AG04449 (cell line): ENCODE data around the gene NR2C2.

Experiments
- CTCF ChIA-PET: fragments of 350-600 bp; formaldehyde crosslinking; extraction: SDS; loops from one replicate; lab custom pipeline; 2021; ENCODE audit warnings: antibody characterized with exemption; lab: Yijun Ruan, JAX
- POLR2A ChIA-PET: fragments of 400-600, 350-600 bp; formaldehyde crosslinking; extraction: SDS; loops from one replicate; lab custom pipeline; 2020; ENCODE audit warnings: antibody characterized with exemption, inconsistent platforms; lab: Yijun Ruan, JAX
- DNase-seq: peaks from one replicate; pipeline ENCODE4 v3.0.0-alpha.2; 2010; ENCODE audit warnings: low read depth, low spot score
- H3K4me3 ChIP-seq: 2 replicates; pipeline ENCODE4 v1.5.1; 2011; ENCODE audit warnings: low read depth, mild to moderate bottlenecking, control low read depth, low read length
- CTCF ChIP-seq: IDR thresholded peaks from one replicate; pipeline ENCODE4 v1.5.1; 2011; ENCODE audit warnings: mild to moderate bottlenecking, moderate library complexity, low read length, control low read depth, inconsistent platforms; ENCODE audit not compliant: insufficient read depth; ENCODE audit errors: missing control alignments

Gene NR2C2

GRCh38 chr3:15043408-15044171 is 96.2 kb downstream of the NR2C2 start:
- ChIA-PET CTCF (interaction anchor here (1.6 to 1.9 kb wide), 2 partner anchors 14 to 117 kb away, joined by 3 to 6 read pairs; no protein-coding TSS in a partner anchor), POLR2A (no interaction called here)
- H3K4me3 ChIP-seq, result no peak overlapping the region
- no peak for TF ChIP-seq CTCF
- DNase-seq, result no peak

- DNase-seq, result no peak
- no peak overlapping the region for H3K4me3 ChIP-seq
- no peak for TF ChIP-seq CTCF
- CTCF ChIA-PET, result interaction anchor here (1.6 to 1.9 kb wide), 2 partner anchors 15 to 118 kb away, joined by 3 to 6 read pairs; no protein-coding TSS in a partner anchor
- POLR2A ChIA-PET, result no interaction called here
These were observed 96.9 kb downstream of the NR2C2 start for GRCh38 chr3:15044326-15044725.

- no peak for TF ChIP-seq CTCF
- DNase-seq, result no peak
- CTCF ChIA-PET, result interaction anchor here (1.1 kb wide), 1 partner anchor 16 kb away, joined by 3 read pairs; no protein-coding TSS in a partner anchor
- POLR2A ChIA-PET, result no interaction called here
- no peak overlapping the region for H3K4me3 ChIP-seq
These were observed 98.3 kb downstream of the NR2C2 start for GRCh38 chr3:15045667-15046066.

- POLR2A ChIA-PET, result no interaction called here
- DNase-seq, result no peak
- CTCF ChIA-PET, result interaction anchor here (1.0 to 2.2 kb wide), 4 partner anchors 12 to 541 kb away, joined by 3 to 11 read pairs (median 3); no protein-coding TSS in a partner anchor
These were observed 102.2 kb downstream of the NR2C2 start for GRCh38 chr3:15049584-15049983.

GRCh38 chr3:15050405-15051092 is 103.2 kb downstream of the NR2C2 start:
- ChIA-PET POLR2A (no interaction called here), CTCF (interaction anchor here (0.7 to 3.0 kb wide), 6 partner anchors 9 to 124 kb away, joined by 3 to 12 read pairs (median 5); partner anchors contain the start of gene MRPS25)
- no peak overlapping the region for H3K4me3 ChIP-seq
- DNase-seq, result no peak
- no peak for TF ChIP-seq CTCF

More at GRCh38 chr3:15049584-15049983, 102.2 kb downstream of the NR2C2 start:
- H3K4me3 ChIP-seq, result no peak overlapping the region
- no peak for TF ChIP-seq CTCF

- H3K4me3 ChIP-seq, result no peak overlapping the region
- ChIA-PET CTCF (interaction anchor here (0.7 to 3.0 kb wide), 9 partner anchors 9 to 125 kb away, joined by 3 to 12 read pairs (median 4); partner anchors contain the start of gene MRPS25), POLR2A (no interaction called here)
- TF ChIP-seq CTCF, result peak; percentile 69
- DNase-seq, result no peak
These were observed 104.1 kb downstream of the NR2C2 start for GRCh38 chr3:15051531-15051930.
